A549 (cell line): ENCODE data around the gene TJP3.

Source experiments
- CTCF ChIP-seq: fragments of >200 bp; sonication (Bioruptor Twin); formaldehyde crosslinking; IDR thresholded peaks from 3 replicates; pipeline ENCODE4 v1.5.1; 2016
- KDM1A ChIP-seq: fragments of 200-600 bp; sonication (generic); IDR thresholded peaks from 2 replicates; pipeline ENCODE4 v1.6.1; 2016; ENCODE audit warnings: low read depth, mild to moderate bottlenecking
- MAZ ChIP-seq: fragments of 150-350 bp; IDR thresholded peaks from 2 replicates; pipeline ENCODE4 v1.6.1; 2014; ENCODE audit warnings: antibody characterized with exemption, low read depth, low read length, borderline replicate concordance
- POLR2A ChIP-seq: IDR thresholded peaks from 2 replicates; pipeline ENCODE4 v1.6.1; 2012; ENCODE audit warnings: mild to moderate bottlenecking, low read length
- RAD21 ChIP-seq, 2 experiments: fragments of >200 bp in 1 of 2; sonication (Bioruptor Twin) in 1 of 2; formaldehyde crosslinking in 1 of 2; IDR thresholded peaks in 1 of 2; conservative IDR thresholded peaks in 1 of 2; 2 replicates in 1 of 2; 3 replicates in 1 of 2; pipeline ENCODE4 v1.6.1; 2012 to 2018; ENCODE audit warnings: inconsistent platforms in 1 of 2
- RCOR1 ChIP-seq: fragments of 150-350 bp; IDR thresholded peaks from 2 replicates; pipeline ENCODE4 v1.6.1; 2014; ENCODE audit warnings: antibody characterized with exemption, low read length, low read depth
- RFX5 ChIP-seq: fragments of 450-650 bp; IDR thresholded peaks from 2 replicates; pipeline ENCODE4 v1.7.1; 2014; ENCODE audit warnings: antibody characterized with exemption, mild to moderate bottlenecking, moderate library complexity
- RNF2 ChIP-seq: fragments of 200-600 bp; sonication (generic); IDR thresholded peaks from 2 replicates; pipeline ENCODE4 v1.6.1; 2016; ENCODE audit warnings: low read depth, mild to moderate bottlenecking, antibody characterized with exemption, moderate library complexity, borderline replicate concordance
- USF2 ChIP-seq: fragments of 450-650 bp; IDR thresholded peaks from 2 replicates; pipeline ENCODE4 v1.6.1; 2014; ENCODE audit warnings: antibody characterized with exemption
- TF ChIP-seq, protein P1 (sequence below): fragments of >200 bp; sonication (Bioruptor Twin); formaldehyde crosslinking; IDR thresholded peaks from 3 replicates; pipeline ENCODE4 v1.6.1; 2016

DNA sequence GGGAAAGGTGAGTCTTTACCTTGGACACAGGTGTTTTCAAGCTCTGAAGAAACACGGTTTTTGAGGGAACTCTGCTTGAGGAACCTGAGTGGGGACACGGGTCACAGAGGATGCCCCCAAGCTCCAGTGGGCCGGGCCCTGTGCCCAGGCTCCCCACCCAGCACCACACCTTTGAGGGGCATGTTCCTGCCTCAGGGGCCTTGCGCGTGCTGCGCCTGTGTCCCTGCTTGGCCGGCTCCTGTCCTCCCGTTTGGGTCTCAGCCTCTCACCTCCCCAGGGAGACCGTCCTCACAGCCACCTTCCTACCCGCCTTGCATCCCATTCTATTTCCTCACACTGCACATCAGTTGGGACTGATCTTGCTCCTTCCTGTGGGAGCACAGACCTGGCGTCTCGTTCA lies 29.0 kb upstream of the TJP3 start:
- TF ChIP-seq CTCF (no peak), POLR2A (no peak), MAZ (no peak), RNF2 (no peak), RFX5 (no peak), RAD21 (conservative IDR thresholded peaks at IDR 0.05 in 1 of 2, IDR thresholded peaks at IDR 0.05 in 1 of 2) (no peak), RCOR1 (no peak), KDM1A (no peak), USF2 (no peak)
- TF ChIP-seq, protein P1, sequence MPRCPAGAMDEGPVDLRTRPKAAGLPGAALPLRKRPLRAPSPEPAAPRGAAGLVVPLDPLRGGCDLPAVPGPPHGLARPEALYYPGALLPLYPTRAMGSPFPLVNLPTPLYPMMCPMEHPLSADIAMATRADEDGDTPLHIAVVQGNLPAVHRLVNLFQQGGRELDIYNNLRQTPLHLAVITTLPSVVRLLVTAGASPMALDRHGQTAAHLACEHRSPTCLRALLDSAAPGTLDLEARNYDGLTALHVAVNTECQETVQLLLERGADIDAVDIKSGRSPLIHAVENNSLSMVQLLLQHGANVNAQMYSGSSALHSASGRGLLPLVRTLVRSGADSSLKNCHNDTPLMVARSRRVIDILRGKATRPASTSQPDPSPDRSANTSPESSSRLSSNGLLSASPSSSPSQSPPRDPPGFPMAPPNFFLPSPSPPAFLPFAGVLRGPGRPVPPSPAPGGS, result no peak
